Measurements from ENCODE around the gene SPINK4.

DNA sequence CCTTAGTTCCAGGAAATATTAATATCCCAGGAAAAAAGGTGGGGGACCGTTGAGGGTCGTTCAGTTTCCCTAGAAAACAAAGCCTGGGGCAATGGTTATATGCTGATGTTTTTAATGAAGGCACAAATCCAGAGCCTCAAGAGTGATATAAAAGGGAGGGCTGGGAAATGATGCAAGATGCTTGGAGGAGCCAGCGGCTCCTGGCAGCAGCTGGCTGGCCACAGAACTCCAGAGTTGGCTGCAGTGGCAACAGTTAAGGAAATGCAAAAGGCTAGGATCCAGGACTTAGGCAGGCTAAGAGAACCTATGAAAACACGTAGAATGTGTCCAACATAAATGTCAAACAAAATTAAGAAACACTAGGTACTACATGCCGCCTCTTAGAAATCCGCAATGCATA, 41.8 kb upstream of the SPINK4 start:
- TF ChIP-seq POLR2A (IDR thresholded peaks at IDR 0.05) = no peak
- TF ChIP-seq, protein P1, sequence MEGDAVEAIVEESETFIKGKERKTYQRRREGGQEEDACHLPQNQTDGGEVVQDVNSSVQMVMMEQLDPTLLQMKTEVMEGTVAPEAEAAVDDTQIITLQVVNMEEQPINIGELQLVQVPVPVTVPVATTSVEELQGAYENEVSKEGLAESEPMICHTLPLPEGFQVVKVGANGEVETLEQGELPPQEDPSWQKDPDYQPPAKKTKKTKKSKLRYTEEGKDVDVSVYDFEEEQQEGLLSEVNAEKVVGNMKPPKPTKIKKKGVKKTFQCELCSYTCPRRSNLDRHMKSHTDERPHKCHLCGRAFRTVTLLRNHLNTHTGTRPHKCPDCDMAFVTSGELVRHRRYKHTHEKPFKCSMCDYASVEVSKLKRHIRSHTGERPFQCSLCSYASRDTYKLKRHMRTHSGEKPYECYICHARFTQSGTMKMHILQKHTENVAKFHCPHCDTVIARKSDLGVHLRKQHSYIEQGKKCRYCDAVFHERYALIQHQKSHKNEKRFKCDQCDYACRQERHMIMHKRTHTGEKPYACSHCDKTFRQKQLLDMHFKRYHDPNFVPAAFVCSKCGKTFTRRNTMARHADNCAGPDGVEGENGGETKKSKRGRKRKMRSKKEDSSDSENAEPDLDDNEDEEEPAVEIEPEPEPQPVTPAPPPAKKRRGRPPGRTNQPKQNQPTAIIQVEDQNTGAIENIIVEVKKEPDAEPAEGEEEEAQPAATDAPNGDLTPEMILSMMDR (IDR thresholded peaks at IDR 0.05) = no peak
